GM13977 (cell line): ENCODE data around the gene KCNN4.

Experiments
- DNase-seq: peaks from one replicate; pipeline ENCODE4 v3.0.0; 2012; ENCODE audit warnings: low spot score
- in situ Hi-C: fragments of 300-500 bp; cut with MboI; formaldehyde crosslinking; loops from one replicate; pipeline ENCODE4 v1.12.0; 2022; ENCODE audit warnings: low sequenced_read_pairs, low pct_unique_long_range_greater_than_20kb, mixed read lengths, inconsistent platforms; ENCODE audit not compliant: unreplicated experiment
- TF ChIP-seq, protein P1 (sequence below): IDR thresholded peaks from 2 replicates; pipeline ENCODE4 v1.5.1; 2012; ENCODE audit warnings: mild to moderate bottlenecking, control low read depth; ENCODE audit not compliant: insufficient read depth; ENCODE audit errors: extremely low read depth, missing control alignments

KCNN4 gene

DNA sequence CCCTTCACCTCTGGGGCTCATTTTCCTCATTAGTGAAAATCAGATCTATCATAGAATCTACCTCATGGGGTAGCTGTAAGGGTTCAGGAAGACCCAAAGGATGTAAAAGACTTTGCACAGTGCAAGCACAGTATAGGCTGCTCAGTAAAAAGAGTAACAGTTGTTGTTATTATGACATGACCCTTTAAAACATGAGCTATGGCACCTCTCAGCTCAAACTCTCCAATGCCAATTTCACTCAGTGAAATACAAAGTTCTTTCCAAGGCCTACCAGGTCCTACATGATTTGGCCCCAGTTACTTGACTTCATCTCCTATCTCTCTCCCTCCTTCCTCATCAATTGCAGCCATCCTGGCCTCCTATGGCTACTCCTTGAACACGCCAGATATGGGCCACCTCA is 30.9 kb downstream of the KCNN4 start:
- in situ Hi-C loops: loop anchor here (5.0 to 10.0 kb wide), 2 partner anchors 32 to 55 kb away; partner anchors contain the start of genes KCNN4 and LYPD5
- no peak for DNase-seq
- TF ChIP-seq, protein P1, sequence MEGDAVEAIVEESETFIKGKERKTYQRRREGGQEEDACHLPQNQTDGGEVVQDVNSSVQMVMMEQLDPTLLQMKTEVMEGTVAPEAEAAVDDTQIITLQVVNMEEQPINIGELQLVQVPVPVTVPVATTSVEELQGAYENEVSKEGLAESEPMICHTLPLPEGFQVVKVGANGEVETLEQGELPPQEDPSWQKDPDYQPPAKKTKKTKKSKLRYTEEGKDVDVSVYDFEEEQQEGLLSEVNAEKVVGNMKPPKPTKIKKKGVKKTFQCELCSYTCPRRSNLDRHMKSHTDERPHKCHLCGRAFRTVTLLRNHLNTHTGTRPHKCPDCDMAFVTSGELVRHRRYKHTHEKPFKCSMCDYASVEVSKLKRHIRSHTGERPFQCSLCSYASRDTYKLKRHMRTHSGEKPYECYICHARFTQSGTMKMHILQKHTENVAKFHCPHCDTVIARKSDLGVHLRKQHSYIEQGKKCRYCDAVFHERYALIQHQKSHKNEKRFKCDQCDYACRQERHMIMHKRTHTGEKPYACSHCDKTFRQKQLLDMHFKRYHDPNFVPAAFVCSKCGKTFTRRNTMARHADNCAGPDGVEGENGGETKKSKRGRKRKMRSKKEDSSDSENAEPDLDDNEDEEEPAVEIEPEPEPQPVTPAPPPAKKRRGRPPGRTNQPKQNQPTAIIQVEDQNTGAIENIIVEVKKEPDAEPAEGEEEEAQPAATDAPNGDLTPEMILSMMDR: no peak

DNA sequence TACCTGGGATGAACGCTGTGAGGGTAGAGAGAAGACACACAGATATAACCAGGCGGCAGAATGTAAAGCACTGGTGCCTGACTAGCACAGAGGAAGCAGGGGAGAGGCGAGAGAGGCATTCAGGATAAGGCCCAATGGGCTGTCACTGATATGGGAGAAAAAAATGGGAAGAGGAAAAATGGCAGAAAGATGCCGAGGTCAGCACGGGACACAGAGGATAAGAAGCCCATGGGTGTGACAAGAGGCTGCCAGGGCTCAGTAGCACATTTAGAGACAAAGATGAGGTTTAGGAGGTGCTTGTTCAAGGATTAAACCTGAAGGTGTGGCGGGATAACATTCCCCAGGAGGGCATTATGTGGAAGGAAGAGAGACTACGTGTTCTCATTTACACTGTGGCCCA is 31.6 kb downstream of the KCNN4 start:
- no peak for DNase-seq
- in situ Hi-C loops: loop anchor here (5.0 to 10.0 kb wide), 2 partner anchors 33 to 56 kb away; partner anchors contain the start of genes KCNN4 and LYPD5
- TF ChIP-seq, protein P1: no peak

DNA sequence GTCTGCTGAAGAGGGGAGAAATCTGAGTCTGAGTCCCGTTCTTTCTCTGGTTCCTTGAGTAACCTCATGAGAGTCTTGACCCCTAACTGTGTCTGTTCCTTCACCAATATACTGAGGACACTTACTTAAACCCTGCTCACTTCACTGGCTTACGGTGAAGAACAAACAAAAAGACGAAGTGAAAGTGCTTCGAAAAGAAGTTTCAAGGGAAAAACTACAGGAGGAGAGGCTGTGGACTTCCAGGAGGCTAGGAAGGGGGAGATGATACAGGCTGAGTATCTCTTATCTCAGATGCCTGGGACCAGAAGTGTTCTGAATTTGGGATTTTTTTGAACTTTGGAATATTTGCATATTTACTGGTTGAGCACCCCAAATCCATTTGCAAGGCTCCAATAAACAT is 32.1 kb downstream of the KCNN4 start:
- DNase-seq: no peak
- in situ Hi-C loops: loop anchor here (5.0 to 10.0 kb wide), 2 partner anchors 34 to 56 kb away; partner anchors contain the start of genes KCNN4 and LYPD5

DNA sequence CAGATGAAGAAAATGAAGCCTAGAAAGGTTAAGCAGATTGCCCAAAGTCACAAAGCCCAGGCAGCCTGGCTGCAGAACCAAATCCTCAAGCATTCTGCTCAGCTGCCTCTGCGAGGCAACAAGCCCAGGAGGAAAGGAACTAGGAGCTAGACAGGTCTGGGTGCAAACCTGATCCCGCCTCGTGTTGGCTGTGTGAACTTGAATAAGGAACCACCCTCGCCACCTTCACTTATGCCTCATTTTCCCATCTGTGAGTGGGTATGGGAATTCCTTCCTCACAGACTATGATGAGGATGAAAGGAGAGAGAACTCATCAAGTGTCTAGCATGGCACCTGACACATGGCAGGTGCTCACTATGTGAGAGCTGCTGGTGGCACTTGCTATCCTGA is 32.6 kb downstream of the KCNN4 start:
- TF ChIP-seq, protein P1: no peak
- in situ Hi-C loops: loop anchor here (5.0 to 10.0 kb wide), 2 partner anchors 34 to 57 kb away; partner anchors contain the start of genes KCNN4 and LYPD5
- DNase-seq: no peak

More for the DNA sequence above, 32.1 kb downstream of the KCNN4 start:
- TF ChIP-seq, protein P1: no peak

DNA sequence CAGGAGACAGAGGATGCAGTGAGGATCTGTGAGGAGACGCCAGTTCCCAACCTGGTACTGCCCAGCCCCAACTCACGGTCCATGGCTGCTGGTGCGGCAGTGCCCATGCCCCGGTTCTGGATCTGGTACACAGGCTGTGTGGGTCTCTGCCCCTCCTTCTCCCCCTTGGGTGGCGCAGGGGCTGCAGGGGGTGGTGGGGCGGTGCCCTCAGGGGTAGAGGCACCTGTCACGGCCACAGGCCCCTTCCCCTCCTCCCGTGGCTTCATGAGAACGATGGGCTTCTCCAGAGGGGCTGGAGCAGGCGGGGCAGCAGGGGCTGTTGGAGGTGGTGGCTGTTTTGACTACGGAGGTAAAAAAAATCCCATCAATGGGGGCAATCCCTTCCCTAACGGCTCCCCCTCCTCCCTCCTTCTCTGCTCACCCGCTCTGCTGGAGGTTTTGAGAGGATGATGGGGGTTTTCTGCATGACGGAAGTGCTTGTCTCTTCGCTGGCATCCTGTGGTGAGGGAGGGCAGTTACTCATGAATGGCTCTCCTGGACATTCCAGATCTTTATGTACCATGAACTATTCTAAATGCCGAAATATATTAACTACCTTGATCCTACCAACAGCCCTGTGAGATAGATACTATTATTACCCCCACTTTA is 33.1 kb downstream of the KCNN4 start:
- DNase-seq: no peak
- TF ChIP-seq, protein P1: no peak
- in situ Hi-C loops: loop anchor here (5.0 to 10.0 kb wide), 2 partner anchors 35 to 57 kb away; partner anchors contain the start of genes KCNN4 and LYPD5

DNA sequence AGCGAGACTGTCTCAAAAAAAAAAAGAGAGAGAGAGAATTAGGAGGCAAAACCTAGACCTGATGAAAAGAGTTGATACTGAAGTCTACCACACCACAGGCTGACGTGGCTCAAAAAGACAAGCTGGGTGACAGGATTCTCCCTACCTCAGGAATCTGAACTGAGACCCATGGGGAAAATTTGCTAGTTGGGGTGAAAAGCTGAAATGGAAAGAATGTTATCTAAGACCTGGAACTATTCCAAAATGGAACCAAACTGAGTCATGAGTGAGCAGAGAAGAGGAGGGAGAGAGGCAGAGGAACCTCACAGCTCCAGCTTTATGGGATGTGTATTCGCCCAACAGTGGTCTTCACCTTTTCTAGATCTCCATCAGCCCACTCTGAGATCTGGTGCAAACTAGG is 37.7 kb downstream of the KCNN4 start:
- no peak for DNase-seq
- TF ChIP-seq, protein P1: no peak
- in situ Hi-C loops: loop anchor here (10.0 kb wide), 1 partner anchor 62 kb away; the partner anchor contains the start of gene LYPD5
